Thyroid gland (tissue), 4 donors: Measurements from ENCODE around the gene TRAP1.

ENCODE experiments used
- CTCF ChIP-seq, 6 experiments: fragments of 200-600 bp in 3 of 6; fragments of 450-650 bp in 3 of 6; sonication (generic) in 3 of 6; IDR thresholded peaks; one replicate each; pipeline ENCODE4 v1.5.1; 2016 to 2019; ENCODE audit warnings: antibody characterized with exemption in 6 of 6, mild to moderate bottlenecking in 2 of 6, inconsistent platforms in 1 of 6, moderate library complexity in 1 of 6
- POLR2A ChIP-seq, 2 donors: fragments of 450-650 bp; IDR thresholded peaks; one replicate each; pipeline ENCODE4 v1.6.1; 2017; ENCODE audit warnings: antibody characterized with exemption in 2 of 2, mild to moderate bottlenecking in 2 of 2, moderate library complexity in 1 of 2

GRCh38 chr16:3734084-3734757 lies 16.9 kb upstream of the TRAP1 start:
- TF ChIP-seq CTCF (IDR thresholded peaks at IDR 0.05) = no peak
- TF ChIP-seq POLR2A (IDR thresholded peaks at IDR 0.05) = no peak
